PFSK-1 (cell line): ENCODE measurements around the gene ATP6V0D1.

Source experiments
- FOXP2 ChIP-seq: optimal IDR thresholded peaks from 2 replicates; pipeline ENCODE3; 2011; ENCODE audit warnings: borderline replicate concordance, control low read depth, inconsistent platforms; ENCODE audit not compliant: insufficient read depth; ENCODE audit errors: extremely low read length, extremely low read depth
- POLR2AphosphoS5 ChIP-seq: IDR thresholded peaks from 2 replicates; pipeline ENCODE4 v1.6.1; 2012; ENCODE audit warnings: low read depth, mild to moderate bottlenecking, control low read depth, low read length, moderate library complexity
- REST ChIP-seq, 2 experiments: IDR thresholded peaks; 2 replicates each; pipeline versions ENCODE4 v1.6.1 to v1.8.0; 2011 to 2012; ENCODE audit warnings: low read depth in 2 of 2, low read length in 2 of 2, control low read depth in 1 of 2, inconsistent platforms in 1 of 2, mild to moderate bottlenecking in 1 of 2, moderate library complexity in 1 of 2; ENCODE audit not compliant: insufficient read depth in 1 of 2
- SIN3A ChIP-seq: IDR thresholded peaks from 2 replicates; pipeline ENCODE4 v1.6.1; 2012; ENCODE audit warnings: mild to moderate bottlenecking, low read length, moderate library complexity, borderline replicate concordance; ENCODE audit not compliant: insufficient read depth
- TAF1 ChIP-seq: IDR thresholded peaks from 2 replicates; pipeline ENCODE4 v1.6.1; 2012; ENCODE audit warnings: low read length, control low read depth, borderline replicate concordance; ENCODE audit not compliant: insufficient read depth

The ATP6V0D1 gene

GRCh38 chr16:67413978-67414911 lies 66.7 kb downstream of the ATP6V0D1 start:
- TF ChIP-seq TAF1 (no peak), POLR2AphosphoS5 (no peak), REST (IDR thresholded peaks at IDR 0.05; ENCODE audit: insufficient read depth in 1 of 2, low read depth in 2 of 2, low read length in 2 of 2) (no peak), SIN3A (no peak), FOXP2 (no peak)

GRCh38 chr16:67412294-67412693 lies 68.7 kb downstream of the ATP6V0D1 start:
- TF ChIP-seq SIN3A = no peak
- no peak for TF ChIP-seq TAF1
- TF ChIP-seq POLR2AphosphoS5 = no peak
- no peak for TF ChIP-seq FOXP2
- TF ChIP-seq REST (IDR thresholded peaks at IDR 0.05; ENCODE audit: insufficient read depth in 1 of 2, low read depth in 2 of 2, low read length in 2 of 2) = no peak

- TF ChIP-seq SIN3A = no peak
- TF ChIP-seq REST (IDR thresholded peaks at IDR 0.05; ENCODE audit: insufficient read depth in 1 of 2, low read depth in 2 of 2, low read length in 2 of 2) = no peak
- no peak for TF ChIP-seq FOXP2
- no peak for TF ChIP-seq TAF1
- TF ChIP-seq POLR2AphosphoS5 = no peak
These were observed 69.6 kb downstream of the ATP6V0D1 start for GRCh38 chr16:67411339-67411738.

- TF ChIP-seq POLR2AphosphoS5 = no peak
- TF ChIP-seq SIN3A = no peak
- no peak for TF ChIP-seq REST (IDR thresholded peaks at IDR 0.05; ENCODE audit: insufficient read depth in 1 of 2, low read depth in 2 of 2, low read length in 2 of 2)
- TF ChIP-seq FOXP2 = no peak
- no peak for TF ChIP-seq TAF1
These were observed 71.3 kb downstream of the ATP6V0D1 start for GRCh38 chr16:67409631-67410030.
